Measurements from ENCODE around the gene HHEX.

The HHEX gene

GRCh38 chr10:92692080-92692671, 2.4 kb downstream of the HHEX start:
- peak overlapping the region; percentile 71 to 83 for H3K27ac ChIP-seq (ENCODE audit: low read depth in 2 of 2, low read length in 2 of 2)
- H3K9ac ChIP-seq (ENCODE audit: low read depth in 1 of 2, low read length in 2 of 2) = peak overlapping the region; percentile 24 to 56
- peaks cover 0 to 14% of the 10 kb centered on the region in 2 donors for H3K27me3 ChIP-seq (ENCODE audit: control insufficient read depth in 2 of 2, insufficient read depth in 2 of 2, low read length in 2 of 2)

GRCh38 chr10:92692697-92693533, 3.2 kb downstream of the HHEX start:
- H3K4me3 ChIP-seq (ENCODE audit: low read length in 2 of 2) = peak overlapping the region in 1 of 2 donors; percentile 27
- H3K27ac ChIP-seq (ENCODE audit: low read depth in 2 of 2, low read length in 2 of 2) = no peak overlapping the region
- H3K9me3 ChIP-seq (ENCODE audit: control insufficient read depth in 2 of 2, low read length in 2 of 2) = no peaks in the 10 kb centered on the region
- peaks cover 2 to 3% of the 10 kb centered on the region in 2 donors for H3K4me1 ChIP-seq (ENCODE audit: control insufficient read depth in 2 of 2, insufficient read depth in 2 of 2, low read length in 2 of 2)
- H3K36me3 ChIP-seq (ENCODE audit: control insufficient read depth in 2 of 2, insufficient read depth in 2 of 2, low read length in 2 of 2) = no peaks in the 10 kb centered on the region
- H3K9ac ChIP-seq (ENCODE audit: low read depth in 1 of 2, low read length in 2 of 2) = no peak overlapping the region
- H3K27me3 ChIP-seq (ENCODE audit: control insufficient read depth in 2 of 2, insufficient read depth in 2 of 2, low read length in 2 of 2) = peaks cover 0 to 14% of the 10 kb centered on the region in 2 donors

More at GRCh38 chr10:92692080-92692671, 2.4 kb downstream of the HHEX start:
- no peaks in the 10 kb centered on the region for H3K9me3 ChIP-seq (ENCODE audit: control insufficient read depth in 2 of 2, low read length in 2 of 2)
- peak overlapping the region; percentile 12 to 71 for H3K4me3 ChIP-seq (ENCODE audit: low read length in 2 of 2)
- H3K36me3 ChIP-seq (ENCODE audit: control insufficient read depth in 2 of 2, insufficient read depth in 2 of 2, low read length in 2 of 2) = no peaks in the 10 kb centered on the region
- peaks cover 2 to 3% of the 10 kb centered on the region in 2 donors for H3K4me1 ChIP-seq (ENCODE audit: control insufficient read depth in 2 of 2, insufficient read depth in 2 of 2, low read length in 2 of 2)

- H3K9me3 ChIP-seq (ENCODE audit: control insufficient read depth in 2 of 2, low read length in 2 of 2) = no peaks in the 10 kb centered on the region
- H3K27ac ChIP-seq (ENCODE audit: low read depth in 2 of 2, low read length in 2 of 2) = no peak overlapping the region
- H3K9ac ChIP-seq (ENCODE audit: low read depth in 1 of 2, low read length in 2 of 2) = no peak overlapping the region
- peaks cover 2 to 14% of the 10 kb centered on the region in 2 donors for H3K27me3 ChIP-seq (ENCODE audit: control insufficient read depth in 2 of 2, insufficient read depth in 2 of 2, low read length in 2 of 2)
- no peak overlapping the region for H3K4me3 ChIP-seq (ENCODE audit: low read length in 2 of 2)
- peaks cover 2 to 3% of the 10 kb centered on the region in 2 donors for H3K4me1 ChIP-seq (ENCODE audit: control insufficient read depth in 2 of 2, insufficient read depth in 2 of 2, low read length in 2 of 2)
- no peaks in the 10 kb centered on the region for H3K36me3 ChIP-seq (ENCODE audit: control insufficient read depth in 2 of 2, insufficient read depth in 2 of 2, low read length in 2 of 2)
Observed at GRCh38 chr10:92693534-92693893, 3.8 kb downstream of the HHEX start.

GRCh38 chr10:92695679-92696605, 6.2 kb downstream of the HHEX start:
- no peak overlapping the region for H3K27ac ChIP-seq (ENCODE audit: low read depth in 2 of 2, low read length in 2 of 2)
- peaks cover 7 to 18% of the 10 kb centered on the region in 2 donors for H3K27me3 ChIP-seq (ENCODE audit: control insufficient read depth in 2 of 2, insufficient read depth in 2 of 2, low read length in 2 of 2)
- H3K9ac ChIP-seq (ENCODE audit: low read depth in 1 of 2, low read length in 2 of 2) = no peak overlapping the region
- H3K9me3 ChIP-seq (ENCODE audit: control insufficient read depth in 2 of 2, low read length in 2 of 2) = no peaks in the 10 kb centered on the region
- H3K36me3 ChIP-seq (ENCODE audit: control insufficient read depth in 2 of 2, insufficient read depth in 2 of 2, low read length in 2 of 2) = no peaks in the 10 kb centered on the region
- H3K4me1 ChIP-seq (ENCODE audit: control insufficient read depth in 2 of 2, insufficient read depth in 2 of 2, low read length in 2 of 2) = peaks cover 2% of the 10 kb centered on the region in 2 donors
- no peak overlapping the region for H3K4me3 ChIP-seq (ENCODE audit: low read length in 2 of 2)

GRCh38 chr10:92696606-92697383, 7.0 kb downstream of the HHEX start:
- Histone ChIP-seq H3K9me3 (ENCODE audit: control insufficient read depth in 2 of 2, low read length in 2 of 2) (no peaks in the 10 kb centered on the region), H3K4me3 (ENCODE audit: low read length in 2 of 2) (no peak overlapping the region), H3K27me3 (ENCODE audit: control insufficient read depth in 2 of 2, insufficient read depth in 2 of 2, low read length in 2 of 2) (peaks cover 8 to 19% of the 10 kb centered on the region in 2 donors), H3K36me3 (ENCODE audit: control insufficient read depth in 2 of 2, insufficient read depth in 2 of 2, low read length in 2 of 2) (no peaks in the 10 kb centered on the region), H3K9ac (ENCODE audit: low read depth in 1 of 2, low read length in 2 of 2) (no peak overlapping the region), H3K4me1 (ENCODE audit: control insufficient read depth in 2 of 2, insufficient read depth in 2 of 2, low read length in 2 of 2) (peaks cover 2% of the 10 kb centered on the region in 2 donors), H3K27ac (ENCODE audit: low read depth in 2 of 2, low read length in 2 of 2) (no peak overlapping the region)

- Histone ChIP-seq H3K4me3 (ENCODE audit: low read length in 2 of 2) (no peak overlapping the region), H3K27ac (ENCODE audit: low read depth in 2 of 2, low read length in 2 of 2) (no peak overlapping the region), H3K27me3 (ENCODE audit: control insufficient read depth in 2 of 2, insufficient read depth in 2 of 2, low read length in 2 of 2) (peaks cover 8 to 22% of the 10 kb centered on the region in 2 donors), H3K4me1 (ENCODE audit: control insufficient read depth in 2 of 2, insufficient read depth in 2 of 2, low read length in 2 of 2) (peaks cover 2% of the 10 kb centered on the region in 2 donors), H3K36me3 (ENCODE audit: control insufficient read depth in 2 of 2, insufficient read depth in 2 of 2, low read length in 2 of 2) (no peaks in the 10 kb centered on the region), H3K9me3 (ENCODE audit: control insufficient read depth in 2 of 2, low read length in 2 of 2) (no peaks in the 10 kb centered on the region), H3K9ac (ENCODE audit: low read depth in 1 of 2, low read length in 2 of 2) (no peak overlapping the region)
Observed at GRCh38 chr10:92697663-92698511, 8.1 kb downstream of the HHEX start.

GRCh38 chr10:92699193-92699517, 9.4 kb downstream of the HHEX start:
- Histone ChIP-seq H3K27me3 (ENCODE audit: control insufficient read depth in 2 of 2, insufficient read depth in 2 of 2, low read length in 2 of 2) (peaks cover 8 to 22% of the 10 kb centered on the region in 2 donors), H3K27ac (ENCODE audit: low read depth in 2 of 2, low read length in 2 of 2) (no peak overlapping the region), H3K4me3 (ENCODE audit: low read length in 2 of 2) (peak overlapping the region; percentile 53 to 61), H3K9ac (ENCODE audit: low read depth in 1 of 2, low read length in 2 of 2) (no peak overlapping the region), H3K4me1 (ENCODE audit: control insufficient read depth in 2 of 2, insufficient read depth in 2 of 2, low read length in 2 of 2) (peaks cover 2% of the 10 kb centered on the region in 2 donors), H3K36me3 (ENCODE audit: control insufficient read depth in 2 of 2, insufficient read depth in 2 of 2, low read length in 2 of 2) (no peaks in the 10 kb centered on the region), H3K9me3 (ENCODE audit: control insufficient read depth in 2 of 2, low read length in 2 of 2) (no peaks in the 10 kb centered on the region)

- Histone ChIP-seq H3K27ac (ENCODE audit: low read depth in 2 of 2, low read length in 2 of 2) (no peak overlapping the region), H3K9ac (ENCODE audit: low read depth in 1 of 2, low read length in 2 of 2) (peak overlapping the region in 1 of 2 donors; percentile 32), H3K27me3 (ENCODE audit: control insufficient read depth in 2 of 2, insufficient read depth in 2 of 2, low read length in 2 of 2) (peaks cover 8 to 22% of the 10 kb centered on the region in 2 donors), H3K9me3 (ENCODE audit: control insufficient read depth in 2 of 2, low read length in 2 of 2) (no peaks in the 10 kb centered on the region), H3K4me1 (ENCODE audit: control insufficient read depth in 2 of 2, insufficient read depth in 2 of 2, low read length in 2 of 2) (peaks cover 2% of the 10 kb centered on the region in 2 donors), H3K36me3 (ENCODE audit: control insufficient read depth in 2 of 2, insufficient read depth in 2 of 2, low read length in 2 of 2) (no peaks in the 10 kb centered on the region), H3K4me3 (ENCODE audit: low read length in 2 of 2) (peak overlapping the region; percentile 53 to 61)
Observed at GRCh38 chr10:92699518-92700381, 10.0 kb downstream of the HHEX start.
